Measurements from ENCODE around the gene IL10RA. TPM values are rescaled to one million over a fixed set of nuclear protein-coding genes. Genes with fewer than 3 reads are reported as not detected.
A peak's percentile ranks its signal among the peaks of the same experiment; 100 is the strongest.

IL10RA gene
- polyA plus RNA-seq, 4 donors: 1.1 to 9.3 (median 6.1) TPM

DNA sequence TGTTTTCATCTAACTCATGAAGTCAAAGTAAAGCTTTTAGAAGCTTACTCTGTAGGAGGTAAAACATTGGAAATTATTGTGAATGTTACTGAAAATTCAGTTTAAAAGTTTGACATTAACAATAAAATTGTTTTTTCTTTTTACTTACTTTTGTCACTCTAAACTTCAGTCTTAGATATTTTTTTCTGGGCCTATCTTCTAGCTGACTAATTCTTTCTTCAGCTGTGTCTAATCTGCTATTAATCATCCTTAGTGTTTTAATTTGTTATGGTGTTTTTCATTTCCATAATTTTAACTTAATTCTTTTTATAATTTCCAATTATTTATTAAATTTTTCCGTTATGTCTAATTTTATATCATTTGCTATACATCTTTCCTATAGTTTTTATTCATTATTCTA lies 35.0 kb downstream of the IL10RA start:
- peak; percentile 26 for FAIRE-seq
- Histone ChIP-seq H3K27me3 (ENCODE audit: control insufficient read depth in 3 of 3, insufficient read depth in 3 of 3, low read length in 3 of 3) (peaks cover 0 to 9% (median 0%) of the 10 kb centered on the region in 3 donors), H3K36me3 (ENCODE audit: control insufficient read depth in 3 of 3, insufficient read depth in 2 of 3, low read depth in 1 of 3, low read length in 3 of 3) (no peaks in the 10 kb centered on the region), H3K9me3 (ENCODE audit: control insufficient read depth in 2 of 2, insufficient read depth in 1 of 2, low read depth in 1 of 2, low read length in 1 of 2) (peaks cover 1 to 10% of the 10 kb centered on the region in 2 donors), H3K4me3 (ENCODE audit: low read depth in 1 of 3, low read length in 3 of 3) (no peak overlapping the region), H3K27ac (ENCODE audit: low read depth in 1 of 3, low read length in 2 of 3) (no peak overlapping the region), H3K4me1 (ENCODE audit: control insufficient read depth in 3 of 3, insufficient read depth in 2 of 3, low read depth in 1 of 3, low read length in 2 of 3) (no peaks in the 10 kb centered on the region)
- 88 to 95% (median 91%) methylated on average over 1 of the region's 1 CpG for WGBS, 3 donors
- no peak for DNase-seq

GRCh38 chr11:118027694-118028093 lies 41.5 kb downstream of the IL10RA start:
- peaks cover 0 to 8% (median 2%) of the 10 kb centered on the region in 3 donors for H3K27me3 ChIP-seq (ENCODE audit: control insufficient read depth in 3 of 3, insufficient read depth in 3 of 3, low read length in 3 of 3)
- H3K36me3 ChIP-seq (ENCODE audit: control insufficient read depth in 3 of 3, insufficient read depth in 2 of 3, low read depth in 1 of 3, low read length in 3 of 3): no peaks in the 10 kb centered on the region
- FAIRE-seq (no peak), DNase-seq (no peak)
- no peaks in the 10 kb centered on the region for H3K4me1 ChIP-seq (ENCODE audit: control insufficient read depth in 3 of 3, insufficient read depth in 2 of 3, low read depth in 1 of 3, low read length in 2 of 3)
- 88 to 91% (median 90%) methylated on average over 4 of the region's 4 CpGs for WGBS, 3 donors
- no peak overlapping the region for H3K4me3 ChIP-seq (ENCODE audit: low read depth in 1 of 3, low read length in 3 of 3)
- H3K9me3 ChIP-seq (ENCODE audit: control insufficient read depth in 2 of 2, insufficient read depth in 1 of 2, low read depth in 1 of 2, low read length in 1 of 2): no peaks in the 10 kb centered on the region
- H3K27ac ChIP-seq (ENCODE audit: low read depth in 1 of 3, low read length in 2 of 3): no peak overlapping the region

DNA sequence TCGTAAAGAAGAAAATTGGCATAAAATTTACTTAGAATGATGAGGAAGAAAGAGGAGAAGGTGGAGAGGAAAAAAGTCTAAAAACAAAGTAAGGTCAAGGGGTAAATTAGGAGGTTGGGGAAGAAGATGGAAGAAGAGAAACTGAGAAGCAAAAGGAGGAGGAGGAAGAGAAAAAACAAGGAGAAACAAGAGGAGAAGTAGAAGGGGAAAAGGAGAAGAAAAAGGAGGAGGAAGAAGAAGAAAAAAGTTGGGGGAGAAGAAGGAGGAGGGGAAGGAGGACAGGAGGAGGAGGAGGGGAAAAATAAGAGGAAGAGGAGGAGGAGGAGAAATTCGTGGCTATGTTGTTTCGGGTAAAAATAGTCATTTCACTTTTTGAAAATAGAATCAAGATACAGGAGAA lies 42.4 kb downstream of the IL10RA start:
- DNase-seq (no peak), FAIRE-seq (no peak)
- H3K9me3 ChIP-seq (ENCODE audit: control insufficient read depth in 2 of 2, insufficient read depth in 1 of 2, low read depth in 1 of 2, low read length in 1 of 2): no peaks in the 10 kb centered on the region
- H3K4me3 ChIP-seq (ENCODE audit: low read depth in 1 of 3, low read length in 3 of 3): no peak overlapping the region
- 70 to 83% (median 75%) methylated on average over 3 of the region's 3 CpGs for WGBS, 3 donors
- peaks cover 0 to 8% (median 2%) of the 10 kb centered on the region in 3 donors for H3K27me3 ChIP-seq (ENCODE audit: control insufficient read depth in 3 of 3, insufficient read depth in 3 of 3, low read length in 3 of 3)
- H3K4me1 ChIP-seq (ENCODE audit: control insufficient read depth in 3 of 3, insufficient read depth in 2 of 3, low read depth in 1 of 3, low read length in 2 of 3): no peaks in the 10 kb centered on the region
- no peaks in the 10 kb centered on the region for H3K36me3 ChIP-seq (ENCODE audit: control insufficient read depth in 3 of 3, insufficient read depth in 2 of 3, low read depth in 1 of 3, low read length in 3 of 3)
- no peak overlapping the region for H3K27ac ChIP-seq (ENCODE audit: low read depth in 1 of 3, low read length in 2 of 3)

- FAIRE-seq (no peak), DNase-seq (no peak)
- WGBS, 3 donors: 68 to 86% (median 82%) methylated on average over 4 of the region's 4 CpGs
These were observed 47.2 kb downstream of the IL10RA start for GRCh38 chr11:118033443-118033842.

GRCh38 chr11:118042141-118042540 lies 55.9 kb downstream of the IL10RA start:
- 65 to 81% (median 69%) methylated on average over 1 of the region's 1 CpG for WGBS, 3 donors
- H3K27me3 ChIP-seq (ENCODE audit: control insufficient read depth in 3 of 3, insufficient read depth in 3 of 3, low read length in 3 of 3): no peaks in the 10 kb centered on the region
- H3K36me3 ChIP-seq (ENCODE audit: control insufficient read depth in 3 of 3, insufficient read depth in 2 of 3, low read depth in 1 of 3, low read length in 3 of 3): no peaks in the 10 kb centered on the region
- no peak overlapping the region for H3K4me3 ChIP-seq (ENCODE audit: low read depth in 1 of 3, low read length in 3 of 3)
- DNase-seq (no peak), FAIRE-seq (no peak)
- H3K4me1 ChIP-seq (ENCODE audit: control insufficient read depth in 3 of 3, insufficient read depth in 2 of 3, low read depth in 1 of 3, low read length in 2 of 3): no peaks in the 10 kb centered on the region
- H3K27ac ChIP-seq (ENCODE audit: low read depth in 1 of 3, low read length in 2 of 3): no peak overlapping the region
- no peaks in the 10 kb centered on the region for H3K9me3 ChIP-seq (ENCODE audit: control insufficient read depth in 2 of 2, insufficient read depth in 1 of 2, low read depth in 1 of 2, low read length in 1 of 2)

More at GRCh38 chr11:118033443-118033842, 47.2 kb downstream of the IL10RA start:
- Histone ChIP-seq H3K4me3 (ENCODE audit: low read depth in 1 of 3, low read length in 3 of 3) (no peak overlapping the region), H3K4me1 (ENCODE audit: control insufficient read depth in 3 of 3, insufficient read depth in 2 of 3, low read depth in 1 of 3, low read length in 2 of 3) (no peaks in the 10 kb centered on the region), H3K9me3 (ENCODE audit: control insufficient read depth in 2 of 2, insufficient read depth in 1 of 2, low read depth in 1 of 2, low read length in 1 of 2) (no peaks in the 10 kb centered on the region), H3K27me3 (ENCODE audit: control insufficient read depth in 3 of 3, insufficient read depth in 3 of 3, low read length in 3 of 3) (peaks cover 0 to 4% (median 2%) of the 10 kb centered on the region in 3 donors), H3K27ac (ENCODE audit: low read depth in 1 of 3, low read length in 2 of 3) (no peak overlapping the region), H3K36me3 (ENCODE audit: control insufficient read depth in 3 of 3, insufficient read depth in 2 of 3, low read depth in 1 of 3, low read length in 3 of 3) (no peaks in the 10 kb centered on the region)

- no peak for FAIRE-seq
- Histone ChIP-seq H3K4me1 (ENCODE audit: control insufficient read depth in 3 of 3, insufficient read depth in 2 of 3, low read depth in 1 of 3, low read length in 2 of 3) (no peaks in the 10 kb centered on the region), H3K36me3 (ENCODE audit: control insufficient read depth in 3 of 3, insufficient read depth in 2 of 3, low read depth in 1 of 3, low read length in 3 of 3) (no peaks in the 10 kb centered on the region), H3K4me3 (ENCODE audit: low read depth in 1 of 3, low read length in 3 of 3) (no peak overlapping the region), H3K9me3 (ENCODE audit: control insufficient read depth in 2 of 2, insufficient read depth in 1 of 2, low read depth in 1 of 2, low read length in 1 of 2) (no peaks in the 10 kb centered on the region), H3K27ac (ENCODE audit: low read depth in 1 of 3, low read length in 2 of 3) (no peak overlapping the region), H3K27me3 (ENCODE audit: control insufficient read depth in 3 of 3, insufficient read depth in 3 of 3, low read length in 3 of 3) (no peaks in the 10 kb centered on the region)
- no peak for DNase-seq
- WGBS, 3 donors: 67 to 75% (median 69%) methylated on average over 4 of the region's 4 CpGs
These were observed 56.6 kb downstream of the IL10RA start for GRCh38 chr11:118042796-118043195.

DNA sequence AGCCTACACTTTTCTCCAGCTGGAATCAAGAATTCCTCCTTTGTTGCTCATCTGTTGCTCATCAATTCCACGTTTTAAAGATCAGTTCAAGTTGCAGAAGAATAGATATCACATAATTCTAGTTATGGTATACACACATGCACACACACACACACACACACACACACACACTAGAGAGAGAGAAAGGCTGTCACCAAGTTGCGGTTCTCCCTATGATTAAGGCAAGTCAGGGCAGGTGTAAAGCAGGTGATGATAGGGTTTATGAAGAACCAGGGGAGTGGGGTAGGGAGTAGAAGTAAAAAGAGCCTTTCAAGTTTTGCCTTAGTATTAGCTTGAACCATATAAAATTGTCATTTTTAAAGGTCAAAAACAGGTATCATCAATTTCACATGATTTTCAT lies 59.0 kb downstream of the IL10RA start:
- FAIRE-seq (no peak), DNase-seq (no peak)
- Histone ChIP-seq H3K9me3 (ENCODE audit: control insufficient read depth in 2 of 2, insufficient read depth in 1 of 2, low read depth in 1 of 2, low read length in 1 of 2) (no peaks in the 10 kb centered on the region), H3K4me3 (ENCODE audit: low read depth in 1 of 3, low read length in 3 of 3) (no peak overlapping the region), H3K4me1 (ENCODE audit: control insufficient read depth in 3 of 3, insufficient read depth in 2 of 3, low read depth in 1 of 3, low read length in 2 of 3) (no peaks in the 10 kb centered on the region), H3K27me3 (ENCODE audit: control insufficient read depth in 3 of 3, insufficient read depth in 3 of 3, low read length in 3 of 3) (no peaks in the 10 kb centered on the region), H3K27ac (ENCODE audit: low read depth in 1 of 3, low read length in 2 of 3) (no peak overlapping the region), H3K36me3 (ENCODE audit: control insufficient read depth in 3 of 3, insufficient read depth in 2 of 3, low read depth in 1 of 3, low read length in 3 of 3) (no peaks in the 10 kb centered on the region)
- WGBS, 3 donors: 35 to 70% (median 39%) methylated on average over 2 of the region's 2 CpGs

- 20 to 45% (median 31%) methylated on average over 5 of the region's 5 CpGs for WGBS, 3 donors
- Histone ChIP-seq H3K4me3 (ENCODE audit: low read depth in 1 of 3, low read length in 3 of 3) (no peak overlapping the region), H3K27ac (ENCODE audit: low read depth in 1 of 3, low read length in 2 of 3) (no peak overlapping the region), H3K36me3 (ENCODE audit: control insufficient read depth in 3 of 3, insufficient read depth in 2 of 3, low read depth in 1 of 3, low read length in 3 of 3) (no peaks in the 10 kb centered on the region), H3K9me3 (ENCODE audit: control insufficient read depth in 2 of 2, insufficient read depth in 1 of 2, low read depth in 1 of 2, low read length in 1 of 2) (no peaks in the 10 kb centered on the region), H3K27me3 (ENCODE audit: control insufficient read depth in 3 of 3, insufficient read depth in 3 of 3, low read length in 3 of 3) (no peaks in the 10 kb centered on the region), H3K4me1 (ENCODE audit: control insufficient read depth in 3 of 3, insufficient read depth in 2 of 3, low read depth in 1 of 3, low read length in 2 of 3) (no peaks in the 10 kb centered on the region)
- FAIRE-seq (no peak), DNase-seq (no peak)
These were observed 60.1 kb downstream of the IL10RA start for GRCh38 chr11:118046051-118046963.
